ENCODE measurements around the gene ZNF814. TPM values are rescaled to one million over a fixed set of nuclear protein-coding genes. Genes with fewer than 3 reads are reported as not detected.

ZNF814 gene
- total RNA-seq, 2 experiments from 2014 or later: 25.0 to 27.9 TPM

Other genes with a start within 250 kb of the ZNF814 start
- not detected for gene ZSCAN4, start 220.1 kb downstream of the ZNF814 start, total RNA-seq
- 1 to 10 TPM; 8.3 to 8.4 TPM for gene ZNF551, start 207.1 kb downstream of the ZNF814 start, total RNA-seq
- gene ZNF154, start 179.8 kb downstream of the ZNF814 start, total RNA-seq: 1 to 10 TPM; 3.6 to 3.8 TPM
- 10 to 100 TPM in 1 of 2 experiments, 1 to 10 TPM in 1; 7.1 to 10.5 TPM for gene ZNF671, start 161.4 kb downstream of the ZNF814 start, total RNA-seq
- 10 to 100 TPM in 1 of 2 experiments, 1 to 10 TPM in 1; 9.8 to 11.0 TPM for gene ZNF776, start 142.2 kb downstream of the ZNF814 start, total RNA-seq
- gene ZNF586, start 119.4 kb downstream of the ZNF814 start, total RNA-seq: 10 to 100 TPM; 16.7 to 21.8 TPM
- 1 to 10 TPM; 6.5 to 6.7 TPM for gene ZNF552, start 74.1 kb downstream of the ZNF814 start, total RNA-seq
- 10 to 100 TPM; 19.8 to 20.2 TPM for gene ZNF587B, start 58.7 kb downstream of the ZNF814 start, total RNA-seq
- gene ZNF587, start 39.2 kb downstream of the ZNF814 start, total RNA-seq: 10 to 100 TPM; 23.6 to 24.1 TPM
- gene ZNF417, start 27.6 kb upstream of the ZNF814 start, total RNA-seq: 10 to 100 TPM; 11.8 to 12.1 TPM
- gene ZNF418, start 46.4 kb upstream of the ZNF814 start, total RNA-seq: 1 to 10 TPM; 4.1 to 5.0 TPM
- 1 to 10 TPM; 5.9 to 6.2 TPM for gene ZNF256, start 58.7 kb upstream of the ZNF814 start, total RNA-seq
- under 1 TPM; 0.29 to 0.34 TPM for gene C19orf18, start 85.5 kb upstream of the ZNF814 start, total RNA-seq
- gene ZNF606, start 113.8 kb upstream of the ZNF814 start, total RNA-seq: 10 to 100 TPM in 1 of 2 experiments, 1 to 10 TPM in 1; 7.5 to 10.0 TPM
- not detected for gene ZSCAN1, start 145.0 kb upstream of the ZNF814 start, total RNA-seq
- 1 to 10 TPM; 1.2 to 1.4 TPM for gene ZNF135, start 170.2 kb upstream of the ZNF814 start, total RNA-seq
- gene ZSCAN18, start 209.2 kb upstream of the ZNF814 start, total RNA-seq: 10 to 100 TPM; 27.0 to 31.7 TPM

All from activated CD8-positive, alpha-beta T cell treated with anti-CD3 and anti-CD28 coated beads for 36 hours (primary cell).